HG03097 (cell line): ENCODE results near the gene PODN.

ENCODE experiments used
- ATAC-seq: cut with Tn5 transposase; IDR thresholded peaks from one replicate; pipeline ENCODE4 v1.9.1; 2021; ENCODE audit not compliant: unreplicated experiment, low FRiP score

Gene PODN

DNA sequence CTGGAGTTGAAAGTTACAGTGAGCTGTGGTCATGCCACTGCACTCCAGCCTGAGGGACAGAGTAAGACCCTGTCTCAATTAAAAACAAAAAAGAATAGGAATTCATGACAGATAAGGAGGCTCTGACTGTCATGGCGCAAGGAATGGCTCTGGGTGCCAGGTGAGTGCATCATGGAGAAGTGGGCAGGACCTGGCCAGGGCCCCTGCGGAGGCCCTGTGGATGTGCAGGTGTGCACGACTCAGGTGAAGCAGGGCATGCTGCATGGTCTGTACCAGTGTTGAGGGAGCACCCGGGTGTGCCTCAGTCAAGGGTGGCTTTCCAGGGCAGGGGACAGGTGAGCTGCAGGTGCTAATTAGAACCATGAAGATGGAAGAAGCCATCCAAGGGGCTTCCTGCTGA lies 66.4 kb downstream of the PODN start:
- no peak for ATAC-seq

DNA sequence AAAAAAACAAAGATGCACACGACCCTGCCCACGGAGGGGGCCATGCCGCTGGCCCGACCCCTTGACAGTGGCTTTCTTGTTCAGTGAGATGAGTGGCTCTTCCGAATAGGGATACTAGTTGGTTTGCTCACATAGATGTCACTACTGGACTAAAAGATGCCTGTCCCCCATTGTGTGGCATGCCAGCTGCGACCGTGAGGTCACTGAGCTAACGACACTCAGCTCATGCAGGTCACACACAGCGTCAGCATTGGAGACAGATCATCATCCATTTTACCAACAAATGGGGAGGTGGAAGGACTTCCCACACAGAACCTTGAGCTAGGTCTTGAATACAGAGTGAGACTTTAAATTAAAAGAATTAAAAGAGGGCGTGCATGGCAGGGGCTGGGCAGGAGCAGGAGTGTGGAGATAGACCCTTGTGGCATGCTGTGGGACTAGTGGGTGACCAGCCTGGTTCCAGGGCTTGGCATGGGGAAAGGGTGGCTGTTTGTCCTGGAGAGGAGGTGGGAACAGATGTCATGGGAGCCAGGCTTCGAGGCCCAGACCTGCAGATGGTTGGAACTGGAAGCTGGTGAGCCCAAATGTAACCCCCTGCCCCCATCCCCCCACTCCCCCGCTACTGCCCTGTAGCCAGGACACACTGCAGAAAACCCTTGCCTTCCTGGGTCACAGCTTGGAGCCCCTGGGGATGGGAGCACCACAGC lies 68.0 kb downstream of the PODN start:
- ATAC-seq: no peak

GRCh38 chr1:53130598-53130877 lies 68.5 kb downstream of the PODN start:
- ATAC-seq: no peak

GRCh38 chr1:53130878-53131589 lies 69.0 kb downstream of the PODN start:
- ATAC-seq: no peak

- no peak for ATAC-seq
Observed at GRCh38 chr1:53131590-53131938, 69.6 kb downstream of the PODN start.

GRCh38 chr1:53132176-53132575 lies 70.2 kb downstream of the PODN start:
- ATAC-seq: no peak

DNA sequence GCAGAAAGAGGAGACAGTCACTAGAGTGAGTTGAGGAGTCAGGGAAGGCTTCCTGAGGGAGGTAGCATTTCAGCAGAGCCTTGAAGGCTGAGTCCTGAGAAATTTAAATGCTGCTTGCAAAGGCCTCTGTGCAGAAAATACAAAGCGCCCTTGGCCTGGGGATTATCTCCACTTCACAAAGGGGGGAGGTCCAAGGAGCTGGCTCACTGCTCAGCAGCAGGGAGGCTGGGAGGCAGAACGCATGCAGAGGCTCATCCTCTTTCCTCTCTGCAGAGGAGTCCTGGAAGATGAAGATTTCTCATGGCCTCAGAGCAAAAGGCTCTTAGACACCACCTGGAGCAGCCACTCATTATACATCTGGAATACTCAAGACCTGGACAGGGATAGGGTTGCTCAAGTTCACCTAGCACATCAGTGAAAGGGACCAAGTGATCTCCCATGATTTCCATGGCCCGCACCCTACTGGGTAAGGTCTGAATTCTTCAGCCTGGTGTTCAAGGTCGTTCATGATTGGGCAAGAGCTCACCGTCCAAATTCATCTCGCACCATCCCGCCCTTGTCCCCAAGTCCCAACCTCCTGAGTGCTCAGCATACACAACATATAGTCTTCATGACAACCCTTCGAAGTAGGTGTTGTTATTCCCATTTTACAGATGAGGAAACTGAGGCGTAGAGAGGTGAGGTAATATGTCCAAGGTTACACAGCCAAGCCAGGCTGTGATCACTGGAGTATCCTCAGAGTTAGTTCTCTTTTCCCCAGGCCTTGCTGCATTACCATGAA lies 71.4 kb downstream of the PODN start:
- ATAC-seq: no peak

DNA sequence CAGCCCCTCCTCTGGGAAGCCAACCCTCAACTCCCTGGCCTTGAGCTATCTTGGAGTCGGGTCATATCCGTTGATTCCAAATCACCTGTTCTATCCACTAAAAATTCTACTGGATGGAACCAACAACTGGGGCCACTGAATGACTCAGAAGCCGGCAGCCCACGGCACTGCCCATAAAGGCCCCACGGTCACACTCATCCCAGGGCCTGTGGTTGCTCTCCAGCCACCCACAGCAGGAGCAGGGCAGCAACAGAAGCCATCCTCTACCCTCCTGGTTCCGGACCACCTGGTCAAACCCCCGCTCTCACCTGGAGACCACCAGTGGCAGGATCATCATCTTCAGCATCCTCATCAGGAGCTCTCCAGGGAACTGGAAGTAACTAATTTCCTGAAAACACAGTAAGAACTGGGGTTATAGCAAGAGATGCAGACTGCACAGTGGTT lies 72.1 kb downstream of the PODN start:
- ATAC-seq: no peak
